IMR-90 (cell line): ENCODE results near the gene SYNPO. TPM values are rescaled to one million over a fixed set of nuclear protein-coding genes. Genes with fewer than 3 reads are reported as not detected.

ENCODE experiments used
- ATAC-seq: fragments of 200-7000 bp; cut with Tn5 transposase; 2 replicates; pipeline ENCODE4 v1.9.1; 2020; ENCODE audit warnings: low read depth, mild to moderate bottlenecking, moderate library complexity
- BruUV-seq: library from RNA; stranded (reverse); fragments of 400-500 nt; replicated peaks from 2 replicates; lab custom pipeline; 2021; lab: Mats Ljungman, UMichigan
- CTCF ChIA-PET: fragments of 300-600 bp; formaldehyde crosslinking; extraction: SDS; loops from one replicate; lab custom pipeline; 2021; ENCODE audit warnings: antibody characterized with exemption; lab: Yijun Ruan, JAX
- POLR2A ChIA-PET: fragments of 300-600 bp; sonication (Branson Sonifier 250); formaldehyde crosslinking; loops from one replicate; lab custom pipeline; 2022; ENCODE audit warnings: antibody characterized with exemption; ENCODE audit not compliant: unreplicated experiment; lab: Charles Lee
- DNase-seq: peaks from one replicate; pipeline ENCODE4 v3.0.0; 2013
- H2AFZ ChIP-seq: replicated peaks from 2 replicates; pipeline ENCODE3; 2013; ENCODE audit warnings: low read length, mild to moderate bottlenecking; ENCODE audit not compliant: poor library complexity
- H2AK5ac ChIP-seq: 2 replicates; pipeline ENCODE4 v1.6.1; 2013; ENCODE audit warnings: low read depth, low read length, inconsistent platforms
- H2AK9ac ChIP-seq: replicated peaks from 2 replicates; pipeline ENCODE3; 2013; ENCODE audit warnings: mild to moderate bottlenecking, low read depth, low read length, moderate library complexity; ENCODE audit not compliant: poor library complexity
- H2BK120ac ChIP-seq: 2 replicates; pipeline ENCODE4 v1.6.1; 2013; ENCODE audit warnings: low read depth, low read length, inconsistent platforms
- H2BK15ac ChIP-seq: 3 replicates; pipeline ENCODE4 v1.6.1; 2013; ENCODE audit warnings: low read depth, low read length, inconsistent platforms
- H2BK20ac ChIP-seq: 2 replicates; pipeline ENCODE4 v1.6.1; 2013; ENCODE audit warnings: low read depth, mild to moderate bottlenecking, inconsistent platforms, low read length, moderate library complexity
- H2BK5ac ChIP-seq: 2 replicates; pipeline ENCODE4 v1.6.1; 2013; ENCODE audit warnings: mild to moderate bottlenecking, low read depth, low read length, inconsistent platforms; ENCODE audit not compliant: poor library complexity, severe bottlenecking
- H3K14ac ChIP-seq: replicated peaks from 2 replicates; pipeline ENCODE4 v1.6.1; 2013; ENCODE audit warnings: low read depth, low read length, inconsistent platforms
- H3K18ac ChIP-seq: 2 replicates; pipeline ENCODE4 v1.6.1; 2013; ENCODE audit warnings: low read depth, low read length, control low read depth
- H3K23ac ChIP-seq: 2 replicates; pipeline ENCODE4 v1.6.1; 2013; ENCODE audit warnings: low read depth, low read length, inconsistent platforms
- H3K27ac ChIP-seq: 2 replicates; pipeline ENCODE4 v1.5.1; 2013; ENCODE audit warnings: mild to moderate bottlenecking, control low read depth, low read length; ENCODE audit not compliant: insufficient read depth
- H3K27me3 ChIP-seq: 2 replicates; pipeline ENCODE4 v1.6.1; 2013; ENCODE audit warnings: low read length; ENCODE audit not compliant: control insufficient read depth, insufficient read depth
- H3K36me3 ChIP-seq: 2 replicates; pipeline ENCODE4 v1.6.1; 2013; ENCODE audit warnings: low read length, mixed read lengths; ENCODE audit not compliant: control insufficient read depth, insufficient read depth
- H3K4ac ChIP-seq: 2 replicates; pipeline ENCODE4 v1.6.1; 2013; ENCODE audit warnings: low read depth, low read length, inconsistent platforms
- H3K4me1 ChIP-seq: 2 replicates; pipeline ENCODE4 v1.6.1; 2013; ENCODE audit warnings: low read length, mixed read lengths; ENCODE audit not compliant: control insufficient read depth, insufficient read depth
- H3K4me2 ChIP-seq: 2 replicates; pipeline ENCODE4 v1.6.1; 2013; ENCODE audit warnings: low read depth, mild to moderate bottlenecking, control low read depth, low read length, moderate library complexity
- H3K4me3 ChIP-seq: 2 replicates; pipeline ENCODE4 v1.5.1; 2013; ENCODE audit warnings: low read depth, mild to moderate bottlenecking, control low read depth, low read length, moderate library complexity; ENCODE audit not compliant: insufficient read depth
- H3K56ac ChIP-seq: 2 replicates; pipeline ENCODE4 v1.6.1; 2013; ENCODE audit warnings: low read length, inconsistent platforms; ENCODE audit not compliant: insufficient read depth; ENCODE audit errors: extremely low read depth
- H3K79me1 ChIP-seq, 2 experiments: 2 replicates each; pipeline ENCODE4 v1.6.1; 2013; ENCODE audit warnings: low read length in 2 of 2, inconsistent platforms in 1 of 2, low read depth in 1 of 2
- H3K9ac ChIP-seq: 2 replicates; pipeline ENCODE4 v1.6.1; 2013; ENCODE audit warnings: low read depth, low read length, control low read depth
- H3K9me1 ChIP-seq: 2 replicates; pipeline ENCODE4 v1.6.1; 2013; ENCODE audit warnings: low read length, inconsistent platforms; ENCODE audit not compliant: insufficient read depth
- H3K9me3 ChIP-seq: 2 replicates; pipeline ENCODE4 v1.6.1; 2013; ENCODE audit warnings: low read length; ENCODE audit not compliant: control insufficient read depth, insufficient read depth
- H4K20me1 ChIP-seq: 2 replicates; pipeline ENCODE4 v1.6.1; 2013; ENCODE audit warnings: low read length, inconsistent platforms; ENCODE audit not compliant: insufficient read depth
- H4K5ac ChIP-seq: 2 replicates; pipeline ENCODE4 v1.6.1; 2013; ENCODE audit warnings: mild to moderate bottlenecking, low read depth, low read length, control low read depth
- H4K8ac ChIP-seq, 2 experiments: 2 replicates each; pipeline ENCODE4 v1.6.1; 2013; ENCODE audit warnings: low read depth in 2 of 2, low read length in 2 of 2, control low read depth in 1 of 2, inconsistent platforms in 1 of 2
- H4K91ac ChIP-seq: 2 replicates; pipeline ENCODE4 v1.6.1; 2013; ENCODE audit warnings: low read depth, low read length, inconsistent platforms; ENCODE audit not compliant: insufficient read depth
- BHLHE40 ChIP-seq: fragments of 150-350 bp; IDR thresholded peaks from 2 replicates; pipeline ENCODE4 v1.6.1; 2016; ENCODE audit warnings: mild to moderate bottlenecking, low read depth, low read length
- CEBPB ChIP-seq: IDR thresholded peaks from 2 replicates; pipeline ENCODE4 v1.6.1; 2012; ENCODE audit warnings: low read depth, low read length, improper control_type of control experiment
- CHD1 ChIP-seq: IDR thresholded peaks from 2 replicates; pipeline ENCODE4 v1.6.1; 2012; ENCODE audit warnings: low read depth, low read length, improper control_type of control experiment
- CTCF ChIP-seq: conservative IDR thresholded peaks from 2 replicates; pipeline ENCODE4 v1.5.1; 2012; ENCODE audit warnings: mild to moderate bottlenecking, low read depth, low read length, improper control_type of control experiment
- ELK1 ChIP-seq: fragments of 150-350 bp; IDR thresholded peaks from 2 replicates; pipeline ENCODE4 v1.6.1; 2016; ENCODE audit warnings: low read depth, mild to moderate bottlenecking, low read length, moderate library complexity, borderline replicate concordance
- FOS ChIP-seq: fragments of 150-350 bp; IDR thresholded peaks from 2 replicates; pipeline ENCODE4 v1.6.1; 2016; ENCODE audit warnings: low read depth, low read length
- MAFK ChIP-seq: IDR thresholded peaks from 2 replicates; pipeline ENCODE4 v1.6.1; 2012; ENCODE audit warnings: low read depth, low read length, improper control_type of control experiment
- MAZ ChIP-seq: IDR thresholded peaks from 2 replicates; pipeline ENCODE4 v1.6.1; 2012; ENCODE audit warnings: low read depth, mild to moderate bottlenecking, low read length, improper control_type of control experiment, moderate library complexity, borderline replicate concordance
- MXI1 ChIP-seq: IDR thresholded peaks from 2 replicates; pipeline ENCODE4 v1.6.1; 2012; ENCODE audit warnings: low read depth, mild to moderate bottlenecking, low read length, moderate library complexity, borderline replicate concordance
- NFE2L2 ChIP-seq: fragments of 150-350 bp; IDR thresholded peaks from 2 replicates; pipeline ENCODE4 v1.6.1; 2016; ENCODE audit warnings: low read depth, mild to moderate bottlenecking, low read length
- POLR2A ChIP-seq: IDR thresholded peaks from 2 replicates; pipeline ENCODE4 v1.6.1; 2012; ENCODE audit warnings: mild to moderate bottlenecking, low read depth, low read length
- RCOR1 ChIP-seq: IDR thresholded peaks from 2 replicates; pipeline ENCODE4 v1.6.1; 2012; ENCODE audit warnings: mild to moderate bottlenecking, low read length, improper control_type of control experiment; ENCODE audit not compliant: insufficient replicate concordance
- RFX5 ChIP-seq: IDR thresholded peaks from 2 replicates; pipeline ENCODE4 v1.8.0; 2012; ENCODE audit warnings: low read depth, mild to moderate bottlenecking, low read length, moderate library complexity
- SMC3 ChIP-seq: fragments of 150-350 bp; IDR thresholded peaks from 2 replicates; pipeline ENCODE4 v1.6.1; 2016; ENCODE audit warnings: low read depth, mild to moderate bottlenecking, antibody characterized with exemption, low read length, moderate library complexity
- USF2 ChIP-seq: fragments of 150-350 bp; IDR thresholded peaks from 2 replicates; pipeline ENCODE4 v1.6.1; 2017; ENCODE audit warnings: mild to moderate bottlenecking, antibody characterized with exemption, low read length, low read depth
- WGBS, 2 experiments: methylation state at CpG; one replicate each; pipeline versions ENCODE4 v1.1.5 to v1.1.7; 2013; ENCODE audit warnings: missing lambda C conversion rate in 2 of 2; ENCODE audit not compliant: insufficient read length in 1 of 2; ENCODE audit errors: extremely low coverage in 2 of 2; 5-methylcytosine and 5-hydroxymethylcytosine counted together
- dilution Hi-C: fragments of 300-500 bp; cut with HindIII; formaldehyde crosslinking; loops from one replicate; pipeline ENCODE4 v1.14.3; 2018; ENCODE audit warnings: low sequenced_read_pairs; ENCODE audit not compliant: unreplicated experiment
- in situ Hi-C: fragments of 300-500 bp; cut with MboI; formaldehyde crosslinking; loops from 3 replicates; pipeline ENCODE4 v1.14.3; 2019; ENCODE audit warnings: low sequenced_read_pairs, inconsistent platforms, mixed read lengths
- intact Hi-C: fragments of 100-400 bp; cut with micrococcal nuclease; formaldehyde crosslinking; loops from 2 replicates; pipeline ENCODE4 v1.10.0; 2022
- polyA plus RNA-seq, 3 experiments: library from polyadenylated mRNA; depleted of rRNA; stranded (reverse); fragments of >200 nt; gene quantifications; 2 replicates each; pipeline ENCODE4 v1.2.3, GENCODE V29; 2012; ENCODE audit warnings: low replicate concordance in 1 of 3
- total RNA-seq: library from RNA; depleted of rRNA; stranded (reverse); fragments of >200 nt; gene quantifications from 2 replicates; pipeline ENCODE4 v1.2.3, GENCODE V29; 2012

SYNPO gene
- total and polyA plus RNA-seq, 2 of the 4 experiments (the other 2 are of a cell fraction): 3.0 to 24.8 TPM

- dilution Hi-C loops: no loop called here
- H3K4me2 ChIP-seq: no peak overlapping the region
- ChIA-PET POLR2A (no interaction called here), CTCF (interaction anchor here (1.0 kb wide), 1 partner anchor 25 kb away, joined by 3 read pairs; no protein-coding TSS in a partner anchor)
- H3K9me3 ChIP-seq: no peaks in the 10 kb centered on the region
- WGBS, 2 experiments: 70% methylated on average over 3 of the region's 4 CpGs; no CpG with 5 or more reads in 1 of the 2 experiments
- H2AFZ ChIP-seq: no peak overlapping the region
- H2AK9ac ChIP-seq: no peak overlapping the region
- no peaks in the 10 kb centered on the region for H4K20me1 ChIP-seq
- no peak overlapping the region for H4K5ac ChIP-seq
- no TSS peak for BruUV-seq
- H3K4me3 ChIP-seq: no peak overlapping the region
- no peak for TF ChIP-seq USF2
- no peak for TF ChIP-seq RFX5
- TF ChIP-seq MXI1: no peak
- TF ChIP-seq SMC3: no peak
- no peak for TF ChIP-seq ELK1
- no peak for TF ChIP-seq POLR2A
- TF ChIP-seq NFE2L2: no peak
- no peak for TF ChIP-seq BHLHE40
- TF ChIP-seq CHD1: no peak
- TF ChIP-seq MAFK: no peak
- no peak for TF ChIP-seq FOS
- TF ChIP-seq CEBPB: no peak
- TF ChIP-seq MAZ: no peak
- no peak for TF ChIP-seq CTCF
- TF ChIP-seq RCOR1: no peak
- ATAC-seq (no peak), DNase-seq (no peak)
- no peak overlapping the region; the same call in 1 of the 2 replicates for H3K4ac ChIP-seq
- no peak overlapping the region for H3K23ac ChIP-seq
- intact Hi-C loops: no loop called here
- no peak overlapping the region for H4K8ac ChIP-seq
- no peaks in the 10 kb centered on the region for H3K36me3 ChIP-seq
- H3K27me3 ChIP-seq: peaks cover 4% of the 10 kb centered on the region; the same call in 1 of the 2 replicates
- in situ Hi-C loops: no loop called here
- no peak overlapping the region for H3K9ac ChIP-seq
- H3K56ac ChIP-seq: no peak overlapping the region
- H3K14ac ChIP-seq: no peak overlapping the region
- H2BK20ac ChIP-seq: peak overlapping the region; percentile 48
- peak overlapping the region; percentile 43; the same call in 1 of the 2 replicates for H4K91ac ChIP-seq
- peak overlapping the region; percentile 45; the same call in 1 of the 2 replicates for H2AK5ac ChIP-seq
- no peak overlapping the region for H3K27ac ChIP-seq
- no peak overlapping the region for H2BK15ac ChIP-seq
- 0 out of 2 replicates have a peak, but pooled peaks cover 11% of the 10 kb centered on the region for H3K9me1 ChIP-seq
- H3K4me1 ChIP-seq: peaks cover 26% of the 10 kb centered on the region
- H2BK120ac ChIP-seq: peak overlapping the region; percentile 13; the same call in 1 of the 2 replicates
- no peaks in the 10 kb centered on the region for H3K79me1 ChIP-seq
- H3K18ac ChIP-seq: no peak overlapping the region
- no peak overlapping the region for H2BK5ac ChIP-seq
Observed at GRCh38 chr5:150614661-150615060, 25.8 kb upstream of the SYNPO start.
